Mononuclear cell (primary cell): ENCODE measurements around the gene SLC23A3. TPM values are rescaled to one million over a fixed set of nuclear protein-coding genes. Genes with fewer than 3 reads are reported as not detected.

ENCODE experiments used
- H3K27me3 ChIP-seq: 2 replicates; pipeline ENCODE4 v1.6.0; 2011; ENCODE audit warnings: low read length, control low read depth; ENCODE audit not compliant: insufficient read depth
- H3K4me1 ChIP-seq: 2 replicates; pipeline ENCODE4 v1.5.1; 2011; ENCODE audit warnings: mild to moderate bottlenecking, low read length, control low read depth; ENCODE audit not compliant: insufficient read depth
- H3K4me3 ChIP-seq: 2 replicates; pipeline ENCODE4 v1.5.1; 2011; ENCODE audit warnings: mild to moderate bottlenecking, low read length, moderate library complexity
- H3K9me3 ChIP-seq: 2 replicates; pipeline ENCODE4 v1.5.1; 2011; ENCODE audit warnings: low read depth, mild to moderate bottlenecking, control low read depth, low read length
- total RNA-seq: library from RNA; depleted of rRNA; stranded (reverse); fragments of >200 nt; gene quantifications from one replicate; pipeline ENCODE4 v1.2.3, GENCODE V29; 2012

Gene SLC23A3, protein sequence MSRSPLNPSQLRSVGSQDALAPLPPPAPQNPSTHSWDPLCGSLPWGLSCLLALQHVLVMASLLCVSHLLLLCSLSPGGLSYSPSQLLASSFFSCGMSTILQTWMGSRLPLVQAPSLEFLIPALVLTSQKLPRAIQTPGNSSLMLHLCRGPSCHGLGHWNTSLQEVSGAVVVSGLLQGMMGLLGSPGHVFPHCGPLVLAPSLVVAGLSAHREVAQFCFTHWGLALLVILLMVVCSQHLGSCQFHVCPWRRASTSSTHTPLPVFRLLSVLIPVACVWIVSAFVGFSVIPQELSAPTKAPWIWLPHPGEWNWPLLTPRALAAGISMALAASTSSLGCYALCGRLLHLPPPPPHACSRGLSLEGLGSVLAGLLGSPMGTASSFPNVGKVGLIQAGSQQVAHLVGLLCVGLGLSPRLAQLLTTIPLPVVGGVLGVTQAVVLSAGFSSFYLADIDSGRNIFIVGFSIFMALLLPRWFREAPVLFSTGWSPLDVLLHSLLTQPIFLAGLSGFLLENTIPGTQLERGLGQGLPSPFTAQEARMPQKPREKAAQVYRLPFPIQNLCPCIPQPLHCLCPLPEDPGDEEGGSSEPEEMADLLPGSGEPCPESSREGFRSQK
- 0.31 TPM for total RNA-seq

DNA sequence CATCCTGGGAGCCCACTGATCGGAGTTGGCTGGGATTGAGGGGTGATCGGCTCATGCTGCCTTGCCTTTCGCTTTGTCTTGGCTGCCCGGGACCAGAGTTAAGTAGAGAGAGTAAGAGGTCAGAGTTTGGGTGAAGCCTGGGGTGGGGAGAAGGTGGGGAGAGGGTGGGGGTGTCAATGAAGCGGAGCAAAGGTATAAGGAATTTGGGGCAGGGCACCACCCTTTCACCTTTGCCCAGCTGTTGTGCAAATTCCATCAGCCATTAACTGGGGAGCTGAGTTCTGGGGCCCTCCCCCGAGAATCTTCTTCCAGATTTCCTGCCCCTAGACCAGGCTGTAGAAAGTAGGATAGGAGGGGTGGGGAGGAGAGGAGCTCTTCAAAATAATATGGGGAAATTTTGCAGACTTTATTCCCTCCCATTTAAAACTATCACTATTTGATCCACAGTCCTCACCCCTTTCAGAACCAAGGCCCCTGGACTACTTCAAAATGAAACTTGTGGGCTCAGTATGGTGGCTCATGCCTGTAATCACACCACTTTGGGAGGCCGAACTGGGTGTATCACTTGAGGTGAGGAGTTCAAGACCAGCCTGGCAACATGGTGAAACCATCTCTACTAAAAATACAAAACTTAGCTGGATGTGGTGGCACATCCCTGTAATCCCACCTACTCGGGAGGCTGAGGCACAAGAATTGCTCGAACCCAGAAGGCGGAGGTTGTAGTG lies at the start of gene SLC23A3:
TSS of gene SLC23A3 (minus strand) at position 100 of the 725 bp plus-strand sequence. CDS start at position 55, 45 bp downstream.
- no peak within 1 kb of the TSS for H3K4me3 ChIP-seq
- no peaks in the 10 kb centered on the region for H3K27me3 ChIP-seq
- H3K4me1 ChIP-seq: peaks cover 12% of the 10 kb centered on the region
- H3K9me3 ChIP-seq: no peaks in the 10 kb centered on the region

DNA sequence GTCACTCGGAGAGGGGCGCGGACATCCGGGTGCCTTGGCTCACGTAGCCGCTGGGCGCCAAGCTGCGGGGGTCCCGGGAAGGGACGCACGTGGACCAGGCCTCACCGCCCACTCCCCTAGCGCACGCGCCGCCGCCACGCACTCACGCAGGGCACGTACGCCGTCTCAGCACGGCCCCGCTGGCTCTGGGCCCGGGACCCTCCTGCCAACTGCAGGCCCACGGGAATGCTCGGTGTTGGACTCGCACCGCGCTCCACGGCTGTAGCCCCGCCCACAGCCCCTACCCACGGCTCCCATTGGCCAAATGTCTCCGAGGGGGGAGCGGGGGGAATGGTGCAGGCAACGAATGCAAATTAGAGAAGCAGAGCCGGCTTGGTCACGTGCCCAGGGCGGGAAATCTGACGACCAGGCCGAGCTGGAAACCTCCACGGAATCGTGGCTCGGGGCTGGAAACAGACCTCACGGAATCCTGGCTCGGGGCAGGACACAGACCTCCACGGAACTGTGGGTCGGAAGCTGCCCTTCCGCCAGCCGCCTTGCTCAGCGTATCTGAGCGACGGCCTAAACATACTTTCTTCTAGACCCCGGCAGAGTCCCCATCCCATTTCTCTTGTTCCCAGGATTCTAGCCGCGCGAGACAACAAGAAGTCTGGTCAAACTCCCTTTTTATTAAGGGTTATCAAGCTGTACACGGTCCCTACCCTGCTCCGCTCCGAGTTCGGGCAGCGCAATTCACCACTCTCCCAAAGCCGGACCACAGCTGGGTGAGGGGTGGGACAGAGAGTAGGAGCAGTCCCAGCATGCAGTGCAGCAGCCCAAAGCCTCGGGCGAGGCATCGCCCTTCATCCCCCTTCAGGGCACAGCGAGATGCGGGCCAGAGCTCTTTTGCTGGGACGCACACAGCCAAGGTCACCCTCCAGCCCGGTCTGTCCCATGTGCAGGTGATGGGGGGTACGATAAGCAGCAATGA lies 49.2 kb upstream of the SLC23A3 start, which contains the start of gene ABCB6:
TSS of gene ABCB6 (minus strand) at position 227 of the 970 bp plus-strand sequence. CDS start 285 bp downstream, outside the sequence.
- H3K9me3 ChIP-seq: no peaks in the 10 kb centered on the region
- peaks cover 33% of the 10 kb centered on the region for H3K4me1 ChIP-seq
- H3K4me3 ChIP-seq: peak within 1 kb of the TSS; percentile 44
- no peaks in the 10 kb centered on the region for H3K27me3 ChIP-seq

DNA sequence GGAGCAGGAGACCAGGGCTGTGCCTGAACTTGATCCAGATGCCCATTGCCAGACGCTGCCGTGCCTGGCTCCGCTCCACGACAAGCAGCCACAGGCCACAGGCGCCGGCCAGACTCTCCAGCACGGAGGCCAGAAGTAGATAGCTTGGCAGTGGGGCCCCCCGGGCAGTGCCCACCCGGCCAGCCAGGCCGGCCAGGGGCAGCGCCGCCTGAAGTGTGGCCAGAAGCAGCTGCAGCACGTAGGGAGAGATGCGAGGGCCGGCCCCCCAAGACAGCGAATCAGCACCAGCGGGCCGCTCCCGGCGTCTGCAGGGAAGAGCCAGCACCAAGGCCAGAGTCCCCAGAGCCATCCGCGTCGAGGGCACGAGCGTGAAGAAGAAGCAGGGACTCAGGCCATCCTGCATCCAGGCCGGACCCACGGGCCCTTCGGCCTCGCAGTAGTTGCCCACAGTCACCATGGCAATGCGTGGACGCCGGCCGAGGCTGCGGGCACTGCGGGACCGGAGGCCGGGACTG lies 48.4 kb upstream of the SLC23A3 start:
- H3K9me3 ChIP-seq: no peaks in the 10 kb centered on the region
- no peaks in the 10 kb centered on the region for H3K27me3 ChIP-seq
- peak overlapping the region; percentile 44 for H3K4me3 ChIP-seq
- H3K4me1 ChIP-seq: peaks cover 33% of the 10 kb centered on the region

DNA sequence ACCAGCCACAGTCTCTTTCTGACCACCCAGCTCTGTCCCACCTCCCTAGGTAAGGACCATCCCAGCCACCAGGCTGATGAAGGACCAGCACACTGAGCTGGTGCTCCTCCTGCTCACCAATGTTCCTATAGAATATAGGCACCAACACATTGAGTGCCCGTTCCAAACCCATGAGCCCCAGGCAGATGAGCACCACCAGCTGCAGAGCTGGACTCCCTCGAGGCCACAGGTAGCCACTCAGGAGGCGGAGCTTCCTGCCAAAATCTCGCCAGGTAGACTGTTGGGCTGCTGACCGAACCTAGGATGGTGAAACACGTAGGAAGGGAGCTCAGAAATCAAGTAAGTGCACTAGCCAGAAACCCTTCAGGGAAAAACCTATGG lies 46.7 kb upstream of the SLC23A3 start:
- no peaks in the 10 kb centered on the region for H3K9me3 ChIP-seq
- H3K4me3 ChIP-seq: no peak overlapping the region
- H3K27me3 ChIP-seq: no peaks in the 10 kb centered on the region
- peaks cover 33% of the 10 kb centered on the region for H3K4me1 ChIP-seq

DNA sequence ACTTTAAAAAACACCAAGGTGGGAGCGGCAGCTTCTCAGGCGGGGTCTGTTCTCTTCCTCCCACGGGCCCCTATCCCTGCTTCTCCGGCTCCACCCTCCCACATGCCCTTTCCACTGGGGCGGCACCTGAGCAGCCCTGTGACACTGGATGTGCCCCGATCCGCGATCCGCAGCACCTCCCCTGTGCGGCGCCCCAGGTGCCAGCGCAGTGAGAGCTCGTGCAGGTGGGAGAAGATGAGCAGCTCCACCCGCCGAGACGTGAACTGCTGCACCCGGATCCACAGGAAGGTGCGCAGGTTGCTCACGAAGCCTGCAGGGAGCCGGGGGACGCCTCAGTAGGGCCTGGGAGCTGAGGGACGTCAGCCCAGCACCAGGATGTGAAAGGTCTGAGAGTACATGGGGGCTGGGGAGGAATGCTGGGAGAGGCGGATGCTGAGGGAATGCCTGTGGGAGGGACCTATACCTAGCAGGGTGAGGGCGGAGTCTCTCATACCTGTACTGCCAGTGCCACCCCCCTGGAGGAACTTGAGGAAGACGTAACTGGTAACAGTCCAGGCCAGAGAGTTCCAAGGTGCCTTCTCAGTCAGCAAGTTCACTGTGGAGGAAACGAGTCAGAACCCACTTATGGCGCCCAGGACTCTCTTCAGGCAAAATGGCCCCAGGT lies 46.2 kb upstream of the SLC23A3 start:
- Histone ChIP-seq H3K4me3 (no peak overlapping the region), H3K27me3 (no peaks in the 10 kb centered on the region)

DNA sequence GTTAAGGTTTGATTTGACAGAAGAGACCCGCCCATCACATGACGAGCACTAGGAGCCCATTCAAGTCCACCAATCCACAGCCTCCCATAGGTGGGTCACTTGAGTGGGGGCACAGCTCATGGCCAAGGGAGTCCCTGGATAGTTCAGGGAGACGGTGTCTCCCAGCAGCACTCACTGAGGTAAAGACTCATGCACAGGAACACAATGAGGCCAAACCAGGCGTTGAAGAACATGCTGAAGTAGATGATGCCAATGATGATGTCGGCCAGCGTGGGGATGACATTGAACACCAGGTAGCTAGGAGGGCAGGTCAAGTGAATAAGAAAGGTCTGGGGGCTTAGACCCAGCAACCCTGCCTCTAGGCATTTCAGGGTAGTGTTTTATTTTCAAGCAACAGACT lies 45.0 kb upstream of the SLC23A3 start:
- no peak overlapping the region for H3K4me3 ChIP-seq
- H3K27me3 ChIP-seq: no peaks in the 10 kb centered on the region
- H3K9me3 ChIP-seq: no peaks in the 10 kb centered on the region
- H3K4me1 ChIP-seq: peaks cover 43% of the 10 kb centered on the region

More for the DNA sequence above, 46.2 kb upstream of the SLC23A3 start:
- Histone ChIP-seq H3K4me1 (peaks cover 38% of the 10 kb centered on the region), H3K9me3 (no peaks in the 10 kb centered on the region)

DNA sequence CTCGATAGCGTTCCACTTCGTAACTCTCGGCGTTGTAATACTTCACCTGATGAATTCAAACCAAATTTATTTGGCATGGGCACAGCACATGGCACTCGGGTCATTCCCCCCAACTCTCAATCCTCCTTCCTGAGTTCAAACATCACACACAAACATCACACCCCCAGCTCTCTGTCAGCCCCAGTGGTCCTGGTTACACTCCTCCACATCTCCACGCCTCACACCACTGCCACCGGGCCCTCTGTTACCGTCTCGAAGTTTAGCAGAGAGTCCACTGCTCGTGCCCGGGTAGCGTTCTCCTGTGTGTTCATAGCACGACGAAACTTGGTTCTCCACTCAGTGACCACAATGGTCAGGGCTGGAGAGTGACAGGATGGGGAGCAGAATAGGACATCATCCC lies 44.3 kb upstream of the SLC23A3 start:
- Histone ChIP-seq H3K4me3 (no peak overlapping the region), H3K9me3 (no peaks in the 10 kb centered on the region), H3K4me1 (peaks cover 43% of the 10 kb centered on the region), H3K27me3 (no peaks in the 10 kb centered on the region)

DNA sequence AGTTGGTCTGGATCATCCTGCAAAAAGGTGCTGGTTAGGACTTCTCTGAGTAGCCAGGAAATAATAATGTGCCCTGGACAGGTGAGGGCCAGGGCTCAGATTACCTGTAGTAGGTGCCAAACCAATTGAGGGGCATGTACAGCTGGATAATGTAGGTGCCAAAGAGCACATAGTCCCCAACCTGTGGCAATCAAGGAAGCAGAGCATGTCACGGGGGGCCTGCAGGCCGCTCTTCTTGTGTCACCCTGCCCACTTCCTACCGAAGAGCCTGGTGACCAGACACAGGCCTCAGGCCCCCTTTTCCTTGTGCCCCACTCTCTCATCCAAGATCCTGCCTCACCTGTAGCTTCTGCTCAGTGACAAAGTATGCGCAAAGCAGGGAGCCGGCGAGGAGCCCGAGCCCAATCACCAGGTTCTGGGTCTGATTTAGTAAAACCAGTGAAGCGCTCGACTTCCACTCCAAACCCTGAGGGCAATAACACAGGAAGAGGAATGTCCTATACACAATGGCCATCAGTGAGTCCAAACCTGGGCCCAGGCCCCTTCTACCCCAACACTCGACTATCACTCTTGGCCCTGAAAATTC lies 43.8 kb upstream of the SLC23A3 start:
- Histone ChIP-seq H3K27me3 (no peaks in the 10 kb centered on the region), H3K9me3 (no peaks in the 10 kb centered on the region), H3K4me1 (peaks cover 42% of the 10 kb centered on the region), H3K4me3 (no peak overlapping the region)

DNA sequence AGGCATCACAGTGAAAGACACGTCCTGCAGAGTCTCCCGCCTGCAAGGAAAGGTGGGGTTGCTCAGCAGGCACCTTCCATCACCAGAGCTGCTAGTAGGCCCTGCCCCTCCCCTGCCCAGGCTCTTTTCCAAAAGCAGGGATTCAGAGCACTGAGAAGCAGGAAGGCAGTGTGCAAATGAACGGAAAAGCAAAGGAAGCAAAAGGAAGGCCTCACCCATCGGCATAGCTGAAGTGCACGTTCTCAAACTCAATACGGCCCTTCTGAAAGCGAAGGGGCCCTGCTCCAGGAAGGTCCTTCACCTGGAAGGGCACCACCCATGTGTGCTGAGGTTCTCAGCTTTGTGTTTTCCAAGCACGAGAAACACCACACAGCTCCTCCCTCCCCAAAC lies 43.2 kb upstream of the SLC23A3 start:
- Histone ChIP-seq H3K9me3 (no peaks in the 10 kb centered on the region), H3K4me3 (no peak overlapping the region), H3K27me3 (no peaks in the 10 kb centered on the region), H3K4me1 (peaks cover 39% of the 10 kb centered on the region)

DNA sequence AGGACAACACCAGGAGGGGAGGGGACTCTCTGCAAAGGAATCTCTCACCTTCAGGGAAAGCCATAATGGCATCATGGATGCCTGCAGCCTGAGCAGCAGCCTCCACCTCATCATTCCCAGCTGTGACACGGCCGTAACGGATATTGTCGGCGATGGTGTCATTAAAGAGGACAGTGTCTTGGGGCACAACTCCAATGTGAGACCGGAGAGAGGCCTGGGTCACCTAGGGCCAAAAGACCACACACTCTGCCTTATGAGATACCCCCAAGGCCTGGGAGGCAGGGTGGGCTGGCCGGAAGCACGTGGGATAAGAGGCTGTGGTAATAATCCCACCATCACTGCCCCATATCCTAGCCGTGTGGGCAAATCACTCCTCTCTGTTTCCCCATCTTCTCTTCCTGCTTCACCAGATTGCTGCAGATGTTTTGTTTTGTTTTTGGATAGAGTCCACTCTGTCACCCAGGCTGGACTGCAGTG lies 41.1 kb upstream of the SLC23A3 start:
- peaks cover 42% of the 10 kb centered on the region for H3K4me1 ChIP-seq
- no peaks in the 10 kb centered on the region for H3K27me3 ChIP-seq
- H3K4me3 ChIP-seq: no peak overlapping the region
- H3K9me3 ChIP-seq: no peaks in the 10 kb centered on the region

DNA sequence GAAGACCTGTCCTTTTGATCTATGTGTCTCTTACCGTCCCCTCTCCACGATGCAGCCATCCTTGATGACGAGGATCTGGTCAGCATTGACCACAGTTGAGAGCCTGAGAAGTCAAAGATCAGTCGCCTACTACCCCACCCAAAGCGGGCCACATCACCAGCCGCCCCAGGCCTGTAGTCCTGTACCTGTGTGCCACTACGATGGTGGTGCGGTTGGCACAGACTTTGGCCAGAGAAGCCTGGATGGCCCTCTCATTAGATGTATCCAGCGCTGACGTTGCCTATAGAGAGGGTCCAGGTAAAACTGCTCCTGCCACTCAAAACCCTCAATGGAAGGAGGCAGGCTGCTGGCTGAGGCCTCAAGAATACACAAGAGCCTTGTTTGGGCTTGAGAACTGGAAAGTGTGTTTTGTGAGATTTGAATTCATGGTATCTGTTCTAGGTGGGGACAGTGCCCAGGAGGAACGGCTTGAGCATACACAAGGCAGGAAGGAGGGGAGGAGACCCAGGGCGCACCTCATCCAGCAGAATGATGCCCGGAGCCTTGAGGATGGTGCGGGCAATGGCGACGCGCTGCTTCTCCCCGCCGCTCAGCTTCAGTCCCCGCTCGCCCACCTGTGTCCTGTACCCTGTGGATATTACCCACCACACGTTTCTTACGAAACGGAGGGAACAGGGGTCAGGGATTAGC lies 40.5 kb upstream of the SLC23A3 start:
- Histone ChIP-seq H3K27me3 (no peaks in the 10 kb centered on the region), H3K4me1 (peaks cover 45% of the 10 kb centered on the region), H3K9me3 (no peaks in the 10 kb centered on the region), H3K4me3 (no peak overlapping the region)

DNA sequence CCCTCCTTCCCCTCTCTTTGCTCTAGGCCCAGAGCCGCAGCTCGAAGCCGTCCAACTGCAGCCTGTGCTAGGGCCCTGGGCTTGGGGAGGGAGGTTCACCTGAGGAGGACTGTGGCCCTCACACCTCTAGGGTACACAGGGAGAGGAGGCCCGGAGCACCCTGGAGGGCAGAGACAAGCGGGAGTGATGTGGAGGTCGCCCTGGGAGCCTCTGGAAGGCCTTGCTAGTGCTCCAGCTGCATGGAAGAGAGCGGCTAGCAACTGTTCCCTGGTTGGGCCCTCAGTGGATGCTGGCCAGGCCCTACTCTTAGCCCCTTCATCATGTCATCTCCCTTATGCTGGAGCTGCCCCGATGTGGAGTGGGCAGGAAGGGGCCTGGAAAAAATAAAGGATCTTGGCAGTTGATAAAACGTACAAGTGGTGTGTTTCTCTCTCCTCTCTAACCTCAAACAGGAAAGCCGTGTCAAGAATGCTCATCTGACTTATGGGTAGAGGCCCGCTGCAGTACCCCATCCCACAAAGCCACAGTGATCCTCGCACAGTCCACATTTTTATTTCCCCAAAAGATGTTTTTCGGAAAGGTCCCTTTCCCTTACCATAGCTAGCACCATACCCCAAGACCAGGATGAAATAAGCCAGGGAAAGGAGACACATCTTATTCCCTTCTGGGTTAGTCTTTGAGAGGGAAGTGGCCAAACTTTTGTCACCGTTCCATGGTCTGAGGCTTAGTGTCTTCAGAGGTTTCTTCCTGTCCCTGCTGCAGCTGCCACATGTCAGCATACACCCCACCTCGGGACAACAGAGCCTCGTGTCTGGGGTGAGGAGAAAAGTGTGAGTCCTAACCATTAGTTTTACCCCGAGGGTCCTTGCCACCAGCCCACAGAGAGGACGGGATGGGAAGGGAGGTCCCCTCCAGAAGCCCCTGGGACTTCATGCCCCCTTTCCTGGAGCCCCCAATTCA lies 39.7 kb upstream of the SLC23A3 start:
- no peaks in the 10 kb centered on the region for H3K9me3 ChIP-seq
- no peak overlapping the region for H3K4me3 ChIP-seq
- no peaks in the 10 kb centered on the region for H3K27me3 ChIP-seq
- H3K4me1 ChIP-seq: peaks cover 45% of the 10 kb centered on the region
